ENCODE results near the gene SUMO1. TPM values are rescaled to one million over a fixed set of nuclear protein-coding genes. Genes with fewer than 3 reads are reported as not detected.
"Not testable (repeated sequence)": the region's sequence is repeated elsewhere in the genome, so short reads cannot be mapped to it uniquely, and the experiment has no call there.

SUMO1 gene
- total RNA-seq, 1 donor from 2014 or later = 38.8 TPM

DNA sequence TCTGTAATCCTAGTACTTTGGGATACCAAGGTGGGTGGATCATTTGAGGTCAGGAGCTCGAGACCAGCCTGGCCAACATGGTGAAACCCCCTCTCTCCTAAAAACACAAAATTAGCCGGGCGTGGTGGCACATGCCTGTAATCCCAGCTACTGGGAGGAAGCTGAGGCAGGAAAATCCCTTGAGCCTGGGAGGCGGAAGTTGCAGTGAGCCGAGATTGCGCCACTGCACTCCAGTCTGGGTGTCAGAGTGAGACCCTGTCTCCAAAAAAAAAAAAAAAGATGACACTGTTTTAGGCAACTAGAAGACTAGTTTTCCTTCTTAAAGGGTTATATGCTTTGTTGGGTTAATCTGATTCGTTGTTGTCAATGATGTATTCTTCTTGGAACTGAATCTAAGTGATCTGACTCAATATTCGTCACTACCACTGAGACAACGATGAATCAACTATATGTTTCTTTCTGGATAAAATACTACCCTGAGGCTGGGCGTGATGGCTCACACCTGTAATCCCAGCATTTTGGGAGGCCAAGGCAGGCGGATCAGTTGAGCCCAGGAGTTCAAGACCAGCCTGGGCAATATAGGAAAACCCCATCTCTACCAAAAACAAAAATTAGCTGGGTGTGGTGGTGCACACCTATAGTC lies 37.8 kb upstream of the SUMO1 start:
- H3K27ac ChIP-seq; H3K9me3 ChIP-seq; H3K4me3 ChIP-seq; H3K4me1 ChIP-seq; H3K27me3 ChIP-seq; intact Hi-C loops (cut with DNase I); DNase-seq (ENCODE audit: extremely low spot score in 2 of 2); H3K36me3 ChIP-seq: not testable (repeated sequence)
- TF ChIP-seq POLR2AphosphoS5 (IDR thresholded peaks at IDR 0.05; ENCODE audit: insufficient read depth in 1 of 2, low read depth in 1 of 2) = peak in 1 of 2 donors; percentile 18

DNA sequence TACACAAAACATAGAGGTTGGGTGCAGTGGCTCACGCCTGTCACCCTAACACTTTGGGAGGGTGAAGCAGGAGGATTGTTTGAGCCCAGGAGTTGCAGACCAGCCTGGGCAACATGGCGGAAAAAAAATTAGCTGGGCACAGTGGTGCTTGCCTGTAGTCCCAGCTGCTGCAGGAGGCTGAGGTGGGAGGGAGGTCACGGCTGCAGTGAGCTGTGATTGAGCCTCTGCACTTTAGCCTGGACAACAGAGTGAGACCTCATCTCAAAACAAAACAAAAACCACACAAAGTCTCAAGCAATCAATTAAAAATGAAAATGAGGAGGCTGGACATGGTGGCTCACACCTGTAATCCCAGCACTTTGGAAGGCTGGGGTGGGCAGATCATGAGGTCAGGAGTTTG lies 32.1 kb upstream of the SUMO1 start:
- intact Hi-C loops (cut with DNase I) = no loop called here
- Histone ChIP-seq H3K9me3 (no peaks in the 10 kb centered on the region), H3K36me3 (no peaks in the 10 kb centered on the region), H3K4me3 (no peak overlapping the region), H3K27me3 (no peaks in the 10 kb centered on the region), H3K4me1 (peaks cover 37% of the 10 kb centered on the region), H3K27ac (no peak overlapping the region)
- no peak for DNase-seq (ENCODE audit: extremely low spot score in 2 of 2)
- no peak for TF ChIP-seq POLR2AphosphoS5 (IDR thresholded peaks at IDR 0.05; ENCODE audit: insufficient read depth in 1 of 2, low read depth in 1 of 2)
- no peak for TF ChIP-seq CTCF (IDR thresholded peaks at IDR 0.05)
- TF ChIP-seq POLR2A (IDR thresholded peaks at IDR 0.05) = no peak

GRCh38 chr2:202269585-202269984 lies 31.2 kb upstream of the SUMO1 start:
- Histone ChIP-seq H3K9me3 (no peaks in the 10 kb centered on the region), H3K36me3 (no peaks in the 10 kb centered on the region), H3K4me1 (peaks cover 39% of the 10 kb centered on the region), H3K4me3 (no peak overlapping the region), H3K27me3 (no peaks in the 10 kb centered on the region), H3K27ac (no peak overlapping the region)
- intact Hi-C loops (cut with DNase I) = loop anchor here (5.0 kb wide), 1 partner anchor 108 kb away; the partner anchor contains the start of gene BMPR2
- TF ChIP-seq POLR2AphosphoS5 (IDR thresholded peaks at IDR 0.05; ENCODE audit: insufficient read depth in 1 of 2, low read depth in 1 of 2) (no peak), CTCF (IDR thresholded peaks at IDR 0.05) (no peak), POLR2A (IDR thresholded peaks at IDR 0.05) (no peak)
- no peak for DNase-seq (ENCODE audit: extremely low spot score in 2 of 2)

GRCh38 chr2:202267495-202267894 lies 29.1 kb upstream of the SUMO1 start:
- H3K27ac ChIP-seq = no peak overlapping the region
- no peak for DNase-seq (ENCODE audit: extremely low spot score in 2 of 2)
- H3K4me1 ChIP-seq = peaks cover 37% of the 10 kb centered on the region
- peak overlapping the region; percentile 93 for H3K4me3 ChIP-seq
- H3K9me3 ChIP-seq = no peaks in the 10 kb centered on the region
- H3K27me3 ChIP-seq = no peaks in the 10 kb centered on the region
- TF ChIP-seq POLR2AphosphoS5 (IDR thresholded peaks at IDR 0.05; ENCODE audit: insufficient read depth in 1 of 2, low read depth in 1 of 2) (no peak), CTCF (IDR thresholded peaks at IDR 0.05) (no peak), POLR2A (IDR thresholded peaks at IDR 0.05) (no peak)
- H3K36me3 ChIP-seq = no peaks in the 10 kb centered on the region
- intact Hi-C loops (cut with DNase I) = loop anchor here (5.0 kb wide), 1 partner anchor 110 kb away; the partner anchor contains the start of gene BMPR2

GRCh38 chr2:202265467-202266277 lies 27.3 kb upstream of the SUMO1 start, which contains the start of gene NOP58:
NOP58 (plus strand) TSS chr2:202265763; CDS start chr2:202265942, 179 bp downstream.
- Histone ChIP-seq H3K36me3 (no peaks in the 10 kb centered on the region), H3K27ac (peak within 1 kb of the TSS; percentile 99), H3K9me3 (no peaks in the 10 kb centered on the region), H3K4me3 (peak within 1 kb of the TSS; percentile 93), H3K4me1 (peaks cover 37% of the 10 kb centered on the region), H3K27me3 (no peaks in the 10 kb centered on the region)
- peak; percentile 96 to 97 for DNase-seq (ENCODE audit: extremely low spot score in 2 of 2)
- peak in 1 of 2 donors; percentile 97 for TF ChIP-seq POLR2A (IDR thresholded peaks at IDR 0.05)
- no peak for TF ChIP-seq CTCF (IDR thresholded peaks at IDR 0.05)
- TF ChIP-seq POLR2AphosphoS5 (IDR thresholded peaks at IDR 0.05; ENCODE audit: insufficient read depth in 1 of 2, low read depth in 1 of 2) = peak; percentile 100
- intact Hi-C loops (cut with DNase I) = loop anchor here (5.0 kb wide), 1 partner anchor 112 kb away; the partner anchor contains the start of gene BMPR2

Data from vagina (tissue), 2 donors.